Endothelial cell of umbilical vein (primary cell): Measurements from ENCODE around the gene CLTC. TPM values are rescaled to one million over a fixed set of nuclear protein-coding genes. Genes with fewer than 3 reads are reported as not detected.

ENCODE experiments used
- BruUV-seq: library from RNA; stranded (reverse); fragments of 400-500 nt; replicated peaks from 2 replicates; lab custom pipeline; 2021; lab: Mats Ljungman, UMichigan
- CTCF ChIA-PET: fragments of 300-600, 350-600 bp; sonication (Branson Sonifier 250); formaldehyde crosslinking; loops from one replicate; lab custom pipeline; 2021; ENCODE audit warnings: antibody characterized with exemption, inconsistent platforms; lab: Charles Lee
- POLR2A ChIA-PET: fragments of 300-600, 350-600 bp; sonication (Branson Sonifier 250); formaldehyde crosslinking; loops from one replicate; lab custom pipeline; 2021; ENCODE audit warnings: antibody characterized with exemption, inconsistent platforms; lab: Charles Lee
- DNase-seq: peaks from one replicate; pipeline ENCODE4 v3.0.0-alpha.2; 2011; ENCODE audit warnings: low read depth, low spot score
- FAIRE-seq: peaks from 2 replicates; lab custom pipeline; 2011; peaks lifted over from hg19 to GRCh38; lab: Jason Lieb, UNC
- H2AFZ ChIP-seq: 2 replicates; pipeline ENCODE4 v1.6.0; 2012; ENCODE audit warnings: low read depth, low read length, control low read depth, inconsistent platforms
- H3K27ac ChIP-seq: 2 replicates; pipeline ENCODE4 v1.5.1; 2011; ENCODE audit warnings: low read depth, mild to moderate bottlenecking, control low read depth, low read length, moderate library complexity; ENCODE audit not compliant: insufficient read depth
- H3K27me3 ChIP-seq, 2 experiments: 2 replicates each; pipeline versions ENCODE4 v1.6.0 to v1.6.1; 2011; ENCODE audit warnings: low read length in 2 of 2, mixed read lengths in 1 of 2; ENCODE audit not compliant: control insufficient read depth in 2 of 2, insufficient read depth in 2 of 2
- H3K36me3 ChIP-seq, 2 experiments: 2 replicates in 1 of 2; 3 replicates in 1 of 2; pipeline ENCODE4 v1.5.1; 2011; ENCODE audit warnings: low read length in 2 of 2, mild to moderate bottlenecking in 1 of 2, moderate library complexity in 1 of 2; ENCODE audit not compliant: control insufficient read depth in 2 of 2, insufficient read depth in 2 of 2; ENCODE audit errors: extremely low read depth in 1 of 2
- H3K4me1 ChIP-seq: 3 replicates; pipeline ENCODE4 v1.5.1; 2011; ENCODE audit warnings: mild to moderate bottlenecking, low read length; ENCODE audit not compliant: control insufficient read depth, insufficient read depth; ENCODE audit errors: extremely low read depth
- H3K4me2 ChIP-seq: 2 replicates; pipeline ENCODE4 v1.6.1; 2011; ENCODE audit warnings: low read length, control low read depth, mixed read lengths; ENCODE audit not compliant: insufficient read depth
- H3K4me3 ChIP-seq, 3 experiments: fragments of 200-600 bp in 1 of 3; sonication (generic), shearing (Covaris generic) in 1 of 3; replicated peaks in 1 of 3; 2 replicates each; pipeline ENCODE4 v1.5.1; 2011 to 2016; ENCODE audit warnings: control low read depth in 3 of 3, low read length in 3 of 3, mild to moderate bottlenecking in 2 of 3, inconsistent platforms in 1 of 3, low read depth in 1 of 3, moderate library complexity in 1 of 3; ENCODE audit not compliant: insufficient read depth in 1 of 3
- H3K79me2 ChIP-seq: 2 replicates; pipeline ENCODE4 v1.6.0; 2012; ENCODE audit warnings: low read length, inconsistent platforms; ENCODE audit not compliant: control insufficient read depth, insufficient read depth
- H3K9ac ChIP-seq: replicated peaks from 2 replicates; pipeline ENCODE3; 2011; ENCODE audit warnings: low read length, control low read depth; ENCODE audit not compliant: insufficient read depth; ENCODE audit errors: extremely low read depth
- H3K9me1 ChIP-seq: replicated peaks from 3 replicates; pipeline ENCODE4 v1.6.0; 2011; ENCODE audit warnings: mild to moderate bottlenecking, low read length; ENCODE audit not compliant: control insufficient read depth, insufficient read depth; ENCODE audit errors: extremely low read depth
- H3K9me3 ChIP-seq: replicated peaks from 2 replicates; pipeline ENCODE4 v1.5.1; 2012; ENCODE audit warnings: low read length, inconsistent platforms; ENCODE audit not compliant: control insufficient read depth, insufficient read depth
- H4K20me1 ChIP-seq: replicated peaks from 2 replicates; pipeline ENCODE3; 2011; ENCODE audit warnings: mild to moderate bottlenecking, low read length; ENCODE audit not compliant: control insufficient read depth, insufficient read depth; ENCODE audit errors: extremely low read depth
- CTCF ChIP-seq, 2 donors: IDR thresholded peaks; 1 replicate in 1 of 2; 2 replicates in 1 of 2; pipeline ENCODE4 v1.5.1; 2011; ENCODE audit warnings: low read length in 2 of 2, mild to moderate bottlenecking in 2 of 2, moderate library complexity in 2 of 2, control low read depth in 1 of 2, inconsistent platforms in 1 of 2, low read depth in 1 of 2; ENCODE audit not compliant: insufficient read depth in 1 of 2; ENCODE audit errors: extremely low read depth in 1 of 2
- EZH2 ChIP-seq: IDR thresholded peaks from 2 replicates; pipeline ENCODE4 v1.6.1; 2012; ENCODE audit warnings: borderline replicate concordance, low read depth, mild to moderate bottlenecking, moderate library complexity, low read length, inconsistent platforms; ENCODE audit not compliant: severe bottlenecking
- FOS ChIP-seq: IDR thresholded peaks from 2 replicates; pipeline ENCODE4 v1.6.1; 2011; ENCODE audit warnings: mild to moderate bottlenecking, low read length, moderate library complexity, borderline replicate concordance; ENCODE audit not compliant: insufficient read depth
- GATA2 ChIP-seq: IDR thresholded peaks from 2 replicates; pipeline ENCODE4 v1.7.0; 2011; ENCODE audit warnings: low read depth, mild to moderate bottlenecking, moderate library complexity, mixed read lengths, low read length; ENCODE audit not compliant: insufficient read length, insufficient read depth
- JUN ChIP-seq: IDR thresholded peaks from 2 replicates; pipeline ENCODE4 v1.6.1; 2011; ENCODE audit warnings: borderline replicate concordance, low read depth; ENCODE audit not compliant: insufficient read length, insufficient read depth
- MAX ChIP-seq: IDR thresholded peaks from 2 replicates; pipeline ENCODE4 v1.6.1; 2011; ENCODE audit not compliant: insufficient read depth, insufficient read length
- MYC ChIP-seq: IDR thresholded peaks from one replicate; pipeline ENCODE4 v1.6.1; 2011; ENCODE audit warnings: mild to moderate bottlenecking, low read depth, low read length
- POLR2A ChIP-seq: IDR thresholded peaks from 2 replicates; pipeline ENCODE4 v1.6.1; 2012; ENCODE audit warnings: low read depth, mild to moderate bottlenecking, control low read depth, low read length
- POLR2AphosphoS5 ChIP-seq: IDR thresholded peaks from 2 replicates; pipeline ENCODE4 v1.6.1; 2012; ENCODE audit warnings: low read depth, mild to moderate bottlenecking, control low read depth, low read length, moderate library complexity; ENCODE audit not compliant: insufficient read depth
- dilution Hi-C: fragments of 300-500 bp; cut with MboI; formaldehyde crosslinking; loops from one replicate; pipeline ENCODE4 v1.15.0; 2019; ENCODE audit warnings: low sequenced_read_pairs; ENCODE audit not compliant: extremely low pct_ligation_motif_present
- intact Hi-C: fragments of 100-400 bp; cut with micrococcal nuclease; formaldehyde crosslinking; loops from one replicate; pipeline ENCODE4 v1.10.0; 2022
- polyA plus RNA-seq, 4 experiments: library from polyadenylated mRNA; depleted of rRNA in 3 of 4; stranded (reverse) in 3 of 4; unstranded in 1 of 4; fragments of >200 nt; gene quantifications; 2 replicates each; pipeline versions ENCODE4 v1.2.1 to v1.2.3, GENCODE V29; 2011 to 2012; ENCODE audit warnings: missing spikeins in 1 of 4
- total RNA-seq: library from RNA; stranded (reverse); gene quantifications from 2 replicates; pipeline ENCODE4 v1.2.3, GENCODE V29; 2021

The CLTC gene
- total and polyA plus RNA-seq, 2 donors (not counting 3 experiments of a cell fraction or from before 2014, with no cell fraction given): 164 to 326 TPM

DNA sequence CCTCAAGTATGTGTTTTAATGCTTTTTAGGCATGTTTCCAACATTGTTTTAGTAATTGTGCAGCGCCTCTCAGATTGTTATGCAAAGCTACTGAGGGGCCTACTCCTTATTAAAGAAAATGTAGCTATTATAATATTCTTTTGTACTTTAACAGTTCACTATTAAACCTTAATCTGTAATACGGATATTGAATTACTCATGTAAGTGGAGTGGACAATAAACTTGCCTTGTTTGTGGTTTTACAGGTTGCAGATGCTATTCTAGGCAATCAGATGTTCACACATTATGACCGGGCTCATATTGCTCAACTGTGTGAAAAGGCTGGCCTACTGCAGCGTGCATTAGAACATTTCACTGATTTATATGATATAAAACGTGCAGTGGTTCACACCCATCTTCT is 46.5 kb downstream of the CLTC start:
- H3K27ac ChIP-seq: no peak overlapping the region
- H3K27me3 ChIP-seq: no peaks in the 10 kb centered on the region
- peaks cover 26% of the 10 kb centered on the region for H3K79me2 ChIP-seq
- ChIA-PET CTCF (interaction anchor here (0.7 kb wide), 1 partner anchor 193 kb away, joined by 3 read pairs; no protein-coding TSS in a partner anchor), POLR2A (no interaction called here)
- no TSS peak for BruUV-seq
- H4K20me1 ChIP-seq: no peaks in the 10 kb centered on the region
- TF ChIP-seq FOS: no peak
- TF ChIP-seq POLR2AphosphoS5: no peak
- TF ChIP-seq POLR2A: no peak
- TF ChIP-seq CTCF (IDR thresholded peaks at IDR 0.05; ENCODE audit: extremely low read depth in 1 of 2, insufficient read depth in 1 of 2, low read depth in 1 of 2, low read length in 2 of 2): no peak
- no peak for TF ChIP-seq MYC
- TF ChIP-seq MAX: no peak
- no peak for TF ChIP-seq GATA2
- no peak for TF ChIP-seq JUN
- TF ChIP-seq EZH2: no peak
- H2AFZ ChIP-seq: no peak overlapping the region
- H3K4me1 ChIP-seq: peaks cover 49% of the 10 kb centered on the region
- H3K4me3 ChIP-seq: no peak overlapping the region
- H3K9me3 ChIP-seq: no peaks in the 10 kb centered on the region
- intact Hi-C loops: loop anchor here (5.0 kb wide), 1 partner anchor 339 kb away; no protein-coding TSS in a partner anchor
- peaks cover 7 to 38% of the 10 kb centered on the region in 2 experiments for H3K36me3 ChIP-seq
- dilution Hi-C loops: no loop called here
- DNase-seq (no peak), FAIRE-seq (no peak)
- H3K9me1 ChIP-seq: peaks cover 2% of the 10 kb centered on the region
- no peak overlapping the region for H3K4me2 ChIP-seq
- no peak overlapping the region for H3K9ac ChIP-seq
